Posterior vena cava (tissue), 2 donors: ENCODE results near the gene MRGPRD. TPM values are rescaled to one million over a fixed set of nuclear protein-coding genes. Genes with fewer than 3 reads are reported as not detected.
"Not testable (repeated sequence)": the region's sequence is repeated elsewhere in the genome, so short reads cannot be mapped to it uniquely, and the experiment has no call there.

Experiments
- DNase-seq: peaks from one replicate; pipeline ENCODE4 v3.0.0-alpha.2; 2020; ENCODE audit warnings: low spot score
- intact Hi-C, 2 donors: fragments of 100-400 bp; cut with DNase I; formaldehyde crosslinking; loops; one replicate each; pipeline versions ENCODE4 v1.14.1 to v1.14.2; 2022 to 2023
- total RNA-seq, 2 donors: library from RNA; stranded (reverse); fragmentation: NEBNext Ultra II Directional; extraction: Animal tissue kit (Norgen Biotek cat#: 25700); gene quantifications; one replicate each; pipeline ENCODE4 v1.2.1, GENCODE V29; 2021
- donor health status: DM: yes; HTN: yes; CAD: no.
- donor health status: DM: yes; HTN: yes; CAD: no.

Gene MRGPRD
- total RNA-seq, 2 donors from 2014 or later: not detected

DNA sequence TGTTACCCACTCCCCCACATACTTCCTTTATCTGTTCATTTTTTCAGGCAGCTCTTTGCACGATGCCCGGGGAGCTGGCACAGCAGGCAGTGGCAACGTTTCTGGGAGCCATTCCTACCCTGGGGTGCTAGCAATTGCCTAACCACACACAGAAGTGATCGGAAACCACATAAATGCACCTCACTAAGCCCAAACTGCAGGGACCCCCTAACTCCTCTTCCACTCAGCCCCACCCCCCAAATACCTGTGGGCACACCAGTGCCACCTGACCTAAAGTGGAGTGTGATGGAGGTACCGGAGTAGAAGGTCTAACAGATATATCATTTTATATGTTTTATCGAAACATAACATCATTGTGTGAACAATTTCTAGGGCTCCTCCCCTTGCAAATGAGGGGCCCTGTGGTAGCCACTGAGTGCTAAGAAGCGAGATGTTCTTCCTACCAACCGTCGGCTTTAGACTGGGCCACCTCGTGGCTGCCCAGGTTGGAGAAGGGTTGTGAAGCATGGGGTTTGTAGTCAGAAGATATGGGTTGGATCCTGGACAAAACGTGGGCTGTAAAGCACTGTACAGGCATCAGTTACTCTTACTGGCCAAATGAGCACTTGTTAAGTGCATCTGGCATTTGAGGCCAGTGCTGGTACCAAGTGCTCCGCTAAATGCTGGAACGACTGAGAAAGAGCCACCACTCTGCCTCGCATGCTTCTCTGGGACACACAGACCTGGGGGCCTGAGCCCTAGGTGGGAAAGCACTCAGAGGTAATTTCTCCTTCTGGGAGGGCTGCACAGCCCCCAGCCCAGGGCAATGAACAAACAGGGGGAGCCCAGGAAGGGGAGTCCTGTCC lies 2.8 kb downstream of the MRGPRD start:
- intact Hi-C loops: no loop called here
- peak; percentile 25 for DNase-seq

- peak; percentile 51 for DNase-seq
- intact Hi-C loops: no loop called here
These were observed 4.2 kb downstream of the MRGPRD start for GRCh38 chr11:68976563-68976962.

GRCh38 chr11:68976095-68976494 lies 4.7 kb downstream of the MRGPRD start:
- intact Hi-C loops: no loop called here
- DNase-seq: peak; percentile 47

DNA sequence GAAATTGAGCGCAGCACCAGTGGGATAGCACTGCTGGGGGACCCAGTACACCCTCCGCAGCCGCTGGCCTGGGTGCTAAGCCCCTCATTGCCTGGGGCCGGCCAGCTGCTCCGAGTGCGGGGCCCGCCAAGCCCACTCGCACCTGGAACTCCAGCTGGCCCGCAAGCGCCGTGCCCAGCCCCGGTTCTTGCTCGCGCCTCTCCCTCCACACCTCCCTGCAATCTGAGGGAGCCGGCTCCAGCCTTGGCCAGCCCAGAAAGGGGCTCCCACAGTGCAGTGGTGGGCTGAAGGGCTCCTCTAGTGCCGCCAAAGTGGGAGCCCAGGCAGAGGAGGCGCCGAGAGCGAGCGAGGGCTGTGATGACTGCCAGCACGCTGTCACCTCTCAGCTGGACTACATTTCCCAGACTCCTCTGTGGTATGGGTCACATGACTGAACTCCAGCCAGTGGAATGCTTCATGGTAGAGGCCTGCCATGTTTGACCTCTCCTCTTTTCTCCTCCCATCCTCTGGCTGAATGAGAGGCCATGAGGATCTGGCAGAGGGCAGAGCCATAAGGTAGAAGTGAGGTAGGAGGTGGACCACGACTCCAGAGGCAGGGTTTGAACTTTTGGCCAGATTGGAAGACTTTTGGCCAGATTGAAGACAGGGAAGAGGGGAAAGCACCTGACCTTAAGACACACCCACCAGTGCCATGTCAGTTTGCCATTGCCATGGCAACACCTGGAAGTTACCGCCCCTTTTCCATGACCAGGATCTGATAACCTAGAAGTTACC lies 6.2 kb downstream of the MRGPRD start:
- DNase-seq: peak; percentile 62
- intact Hi-C loops: no loop called here

DNA sequence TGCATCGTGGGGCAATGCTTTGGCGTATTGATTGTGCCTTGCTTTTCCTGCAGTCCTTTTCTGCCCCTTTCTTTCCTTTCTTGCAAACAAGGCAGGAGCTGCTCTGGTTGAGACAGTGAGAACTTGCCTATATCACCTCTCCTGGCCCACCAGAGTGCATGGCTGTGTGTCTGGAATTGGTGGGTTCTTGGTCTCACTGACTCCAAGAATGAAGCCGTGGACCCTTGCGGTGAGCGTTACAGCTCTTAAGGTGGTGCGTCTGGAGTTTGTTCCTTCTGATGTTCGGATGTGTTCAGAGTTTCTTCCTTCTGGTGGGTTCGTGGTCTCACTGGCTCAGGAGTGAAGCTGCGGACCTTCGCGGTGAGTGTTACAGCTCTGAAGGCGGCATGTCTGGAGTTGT lies 7.1 kb downstream of the MRGPRD start:
- intact Hi-C loops, DNase-seq: not testable (repeated sequence)

DNA sequence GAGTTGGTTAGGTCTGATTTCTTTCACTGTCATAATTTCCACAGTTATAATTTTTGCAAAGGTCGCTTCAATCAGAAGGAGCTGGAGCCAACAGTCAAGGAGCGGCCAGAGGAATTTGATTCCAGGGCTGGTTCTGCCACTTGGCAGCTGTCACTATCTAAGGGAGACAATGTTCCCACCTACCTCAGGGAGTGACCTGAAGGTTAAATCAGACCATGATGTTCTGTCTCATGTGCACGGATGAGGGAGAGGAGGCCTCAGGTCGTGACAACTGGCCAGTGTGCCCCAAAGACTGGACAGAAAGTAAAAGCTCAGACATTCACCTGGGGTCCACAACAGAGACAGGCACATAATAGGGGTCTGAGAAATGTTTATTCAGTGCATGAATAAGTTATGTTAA lies 7.6 kb downstream of the MRGPRD start:
- intact Hi-C loops: no loop called here
- DNase-seq: peak; percentile 53

- peak; percentile 30 for DNase-seq
- intact Hi-C loops: no loop called here
These were observed 9.7 kb downstream of the MRGPRD start for GRCh38 chr11:68970921-68971636.

- intact Hi-C loops: no loop called here
- DNase-seq: peak; percentile 56
These were observed 11.4 kb downstream of the MRGPRD start for GRCh38 chr11:68969386-68969785.

DNA sequence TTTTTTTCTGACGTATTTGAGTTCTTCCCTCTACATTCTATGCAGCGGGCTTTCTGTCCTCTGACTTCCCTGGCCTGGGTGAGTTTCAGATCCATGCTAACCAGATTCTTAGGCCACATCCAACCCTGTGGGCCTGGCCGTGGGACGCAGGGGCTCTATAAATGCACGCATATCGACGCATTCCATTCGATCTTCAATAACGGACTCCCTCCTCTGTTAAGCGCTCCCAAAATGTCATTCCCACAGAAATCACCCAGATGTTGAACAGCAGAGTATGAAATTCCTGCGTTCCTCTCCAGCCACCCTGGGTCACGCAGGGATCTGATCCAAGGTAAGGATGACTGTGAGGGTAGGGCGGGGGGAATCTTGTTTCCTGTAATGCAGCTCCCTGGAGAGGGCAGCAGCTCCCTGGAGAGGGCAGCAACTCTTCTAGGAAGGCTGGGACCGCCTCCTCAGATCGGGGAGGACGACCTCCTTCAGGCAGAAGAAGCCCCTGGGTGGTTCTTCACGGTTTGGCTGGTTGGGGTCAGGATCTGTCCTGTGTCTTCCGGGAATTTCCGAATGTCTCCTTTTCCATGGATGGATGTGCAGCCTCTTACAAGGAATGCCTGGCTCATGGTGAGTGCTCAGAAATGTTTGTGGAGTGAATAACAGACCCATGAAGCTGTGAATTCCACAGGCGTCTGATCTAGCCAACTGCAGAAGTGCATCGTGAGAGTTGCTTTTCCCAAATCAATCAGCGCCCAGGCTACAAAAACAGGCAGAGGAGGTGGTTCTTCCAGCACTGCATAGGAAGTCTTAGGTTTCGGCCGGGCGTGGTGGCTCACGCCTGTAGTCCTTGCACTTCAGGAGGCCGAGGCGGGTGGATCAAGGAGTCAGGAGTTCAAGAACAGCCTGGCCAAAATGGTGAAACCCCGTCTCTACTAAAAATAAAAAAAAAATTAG lies 12.2 kb downstream of the MRGPRD start:
- DNase-seq: peak; percentile 74
- intact Hi-C loops: no loop called here

- DNase-seq: peak; percentile 46
- intact Hi-C loops: no loop called here
These were observed 13.6 kb downstream of the MRGPRD start for GRCh38 chr11:68966894-68967780.

- intact Hi-C loops: no loop called here
- DNase-seq: peak; percentile 79
These were observed 14.6 kb downstream of the MRGPRD start for GRCh38 chr11:68965901-68966853.

DNA sequence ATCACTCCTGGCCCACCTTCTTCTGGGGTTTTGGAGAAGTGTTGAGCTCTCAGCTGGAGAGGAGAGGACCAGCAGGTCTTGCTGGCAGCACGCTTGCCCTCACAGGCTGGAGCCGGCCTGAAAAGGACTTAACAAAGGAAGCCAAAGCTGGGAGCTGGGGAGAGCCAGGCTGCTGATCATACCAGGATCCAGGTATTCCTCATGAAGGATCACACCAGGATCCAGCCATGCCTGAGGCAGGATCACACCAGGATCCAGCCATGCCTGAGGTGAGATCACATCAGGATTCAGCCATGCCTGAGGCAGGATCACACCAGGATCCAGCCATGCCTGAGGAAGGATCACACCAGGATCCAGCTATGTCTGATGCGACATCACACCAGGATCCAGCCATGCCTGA lies 17.0 kb downstream of the MRGPRD start:
- peak; percentile 34 for DNase-seq
- intact Hi-C loops: no loop called here

DNA sequence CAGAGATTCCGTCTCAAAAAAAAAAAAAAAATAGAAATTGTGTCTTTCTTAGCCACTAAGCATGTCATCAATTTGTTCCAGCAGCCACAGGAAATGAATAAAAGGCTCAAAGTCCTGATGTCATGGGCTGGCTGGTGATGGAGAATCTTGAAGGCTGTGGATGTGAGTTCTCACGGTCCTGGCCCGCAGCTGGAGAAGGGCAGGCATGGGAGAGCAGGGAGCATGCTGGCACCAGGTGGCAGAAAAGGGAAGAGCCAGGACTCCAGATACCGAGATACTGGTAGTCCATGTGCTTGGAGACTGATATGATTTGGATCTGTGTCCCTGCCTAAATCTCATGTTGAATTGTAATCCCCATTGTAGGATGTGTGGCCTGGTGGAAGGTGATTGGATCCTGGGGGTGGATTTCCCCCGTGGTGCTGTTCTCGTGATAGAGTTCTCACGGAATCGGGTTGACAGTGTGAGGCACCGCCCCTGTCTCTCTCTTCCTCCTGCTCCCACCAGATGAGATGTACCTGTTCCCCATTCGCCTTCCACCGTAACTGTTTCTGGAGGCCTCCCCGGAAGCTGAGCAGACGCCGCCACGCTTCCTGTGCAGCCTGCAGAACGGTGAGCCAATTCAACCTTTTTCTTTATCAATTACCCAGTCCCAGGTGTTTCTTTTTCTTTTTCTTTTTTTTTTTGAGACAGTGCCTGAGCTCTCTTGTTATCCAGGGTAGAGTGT lies 18.1 kb downstream of the MRGPRD start:
- intact Hi-C loops: no loop called here
- DNase-seq: peak; percentile 41

DNA sequence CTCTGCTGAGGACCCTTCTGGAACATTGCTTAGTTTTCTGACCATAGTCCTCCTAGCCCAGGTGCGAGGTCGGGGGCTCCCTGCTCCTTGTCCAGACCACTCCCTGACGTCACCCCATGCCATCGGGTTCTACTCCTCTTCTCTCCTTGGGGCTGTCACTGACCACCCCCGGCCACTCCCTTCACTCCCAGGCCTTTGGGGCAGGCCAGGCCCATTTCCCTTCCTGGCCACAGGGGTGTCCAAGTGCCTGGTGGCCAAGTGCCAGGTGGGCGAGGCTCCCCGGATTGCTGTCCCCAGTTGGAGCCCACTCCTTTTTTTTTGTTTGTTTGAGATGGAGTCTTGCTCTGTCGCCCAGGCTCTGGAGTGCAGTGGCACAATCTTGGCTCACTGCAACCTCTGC lies 19.5 kb downstream of the MRGPRD start:
- intact Hi-C loops: no loop called here
- peak; percentile 71 for DNase-seq

DNA sequence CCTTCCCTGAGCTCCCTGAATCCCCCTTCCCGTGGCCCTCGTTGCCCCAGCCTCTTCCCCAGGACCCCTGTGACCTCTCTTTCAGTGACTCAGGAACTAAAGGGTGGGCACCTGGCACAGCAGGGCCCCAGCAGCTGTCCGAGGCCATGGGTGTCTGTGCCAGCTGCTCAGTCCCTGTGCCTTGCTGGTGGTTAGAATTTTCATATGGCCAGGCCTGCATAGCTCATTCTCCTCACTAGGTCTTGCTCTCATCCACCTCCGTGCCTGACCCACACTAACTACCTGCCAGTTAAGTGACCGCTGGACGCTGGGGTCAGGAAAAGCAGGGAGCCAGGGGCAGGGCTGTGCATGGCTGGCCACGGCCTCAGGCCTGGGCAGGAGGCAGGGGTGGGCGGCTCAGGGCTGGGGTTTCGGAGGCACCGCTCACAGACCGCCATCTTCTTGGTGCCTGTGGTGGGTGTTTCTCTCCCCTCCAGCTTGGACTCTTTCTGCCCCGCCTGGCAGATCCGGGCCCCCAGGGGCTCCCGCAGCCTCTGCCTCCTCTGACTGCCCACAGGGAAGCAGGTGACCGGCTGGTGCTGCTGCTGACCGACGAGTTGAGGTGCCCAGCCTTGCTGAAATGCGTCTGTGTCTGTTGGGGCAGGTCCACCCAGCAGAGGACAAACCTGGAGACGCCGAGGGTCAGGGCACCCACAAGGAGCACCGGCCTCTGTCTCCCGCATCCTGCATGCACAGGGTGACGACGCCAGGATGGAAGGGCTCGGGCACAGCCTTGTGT lies 20.3 kb downstream of the MRGPRD start:
- peak; percentile 74 for DNase-seq
- intact Hi-C loops: no loop called here
